Gastroesophageal sphincter (tissue), 3 donors: ENCODE results near the gene DOCK4.

Source experiments
- POLR2A ChIP-seq, 2 donors: fragments of 450-650 bp; IDR thresholded peaks; one replicate each; pipeline ENCODE4 v1.6.1; 2017; ENCODE audit warnings: antibody characterized with exemption in 2 of 2, mild to moderate bottlenecking in 2 of 2, moderate library complexity in 1 of 2
- POLR2AphosphoS5 ChIP-seq: sonication (generic); formaldehyde crosslinking; IDR thresholded peaks from one replicate; pipeline ENCODE4 v1.6.1; 2017; ENCODE audit warnings: antibody characterized with exemption
- TF ChIP-seq, protein P1 (sequence below), 4 experiments: fragments of 200-600 bp in 2 of 4; fragments of 450-650 bp in 2 of 4; sonication (generic) in 1 of 4; IDR thresholded peaks; one replicate each; pipeline ENCODE4 v1.5.1; 2017 to 2019; ENCODE audit warnings: antibody characterized with exemption in 4 of 4, mild to moderate bottlenecking in 2 of 4, moderate library complexity in 2 of 4

- TF ChIP-seq, protein P1, sequence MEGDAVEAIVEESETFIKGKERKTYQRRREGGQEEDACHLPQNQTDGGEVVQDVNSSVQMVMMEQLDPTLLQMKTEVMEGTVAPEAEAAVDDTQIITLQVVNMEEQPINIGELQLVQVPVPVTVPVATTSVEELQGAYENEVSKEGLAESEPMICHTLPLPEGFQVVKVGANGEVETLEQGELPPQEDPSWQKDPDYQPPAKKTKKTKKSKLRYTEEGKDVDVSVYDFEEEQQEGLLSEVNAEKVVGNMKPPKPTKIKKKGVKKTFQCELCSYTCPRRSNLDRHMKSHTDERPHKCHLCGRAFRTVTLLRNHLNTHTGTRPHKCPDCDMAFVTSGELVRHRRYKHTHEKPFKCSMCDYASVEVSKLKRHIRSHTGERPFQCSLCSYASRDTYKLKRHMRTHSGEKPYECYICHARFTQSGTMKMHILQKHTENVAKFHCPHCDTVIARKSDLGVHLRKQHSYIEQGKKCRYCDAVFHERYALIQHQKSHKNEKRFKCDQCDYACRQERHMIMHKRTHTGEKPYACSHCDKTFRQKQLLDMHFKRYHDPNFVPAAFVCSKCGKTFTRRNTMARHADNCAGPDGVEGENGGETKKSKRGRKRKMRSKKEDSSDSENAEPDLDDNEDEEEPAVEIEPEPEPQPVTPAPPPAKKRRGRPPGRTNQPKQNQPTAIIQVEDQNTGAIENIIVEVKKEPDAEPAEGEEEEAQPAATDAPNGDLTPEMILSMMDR (IDR thresholded peaks at IDR 0.05): no peak
- TF ChIP-seq POLR2A (IDR thresholded peaks at IDR 0.05) (no peak), POLR2AphosphoS5 (no peak)
Measured at GRCh38 chr7:112049555-112050249, 156.5 kb downstream of the DOCK4 start.
